Effector memory CD4-positive, alpha-beta T cell (primary cell): ENCODE data around the gene HAUS5.
"Not testable (repeated sequence)": the region's sequence is repeated elsewhere in the genome, so short reads cannot be mapped to it uniquely, and the experiment has no call there.

Source experiments
- DNase-seq, 3 donors: peaks; one replicate each; pipeline ENCODE4 v3.0.0-alpha.2; 2020
- H3K27ac ChIP-seq: 2 replicates; pipeline ENCODE4 v1.7.0; 2013; ENCODE audit warnings: mild to moderate bottlenecking, low read length, moderate library complexity; ENCODE audit not compliant: insufficient read depth, poor library complexity, severe bottlenecking
- H3K27me3 ChIP-seq: replicated peaks from 2 replicates; pipeline ENCODE4 v1.7.0; 2013; ENCODE audit warnings: mild to moderate bottlenecking, low read length; ENCODE audit not compliant: insufficient read depth, control insufficient read depth, poor library complexity, severe bottlenecking
- H3K36me3 ChIP-seq: 2 replicates; pipeline ENCODE4 v1.7.0; 2013; ENCODE audit warnings: mild to moderate bottlenecking, low read length, moderate library complexity; ENCODE audit not compliant: control insufficient read depth, insufficient read depth
- H3K4me1 ChIP-seq: 2 replicates; pipeline ENCODE4 v1.7.0; 2013; ENCODE audit warnings: low read length, mild to moderate bottlenecking; ENCODE audit not compliant: control insufficient read depth, insufficient read depth, poor library complexity, severe bottlenecking
- H3K4me3 ChIP-seq: 2 replicates; pipeline ENCODE4 v1.7.0; 2013; ENCODE audit warnings: low read length, low read depth, mild to moderate bottlenecking; ENCODE audit not compliant: insufficient read depth, poor library complexity, severe bottlenecking
- H3K9me3 ChIP-seq: 2 replicates; pipeline ENCODE4 v1.7.0; 2013; ENCODE audit warnings: mild to moderate bottlenecking, low read length, moderate library complexity; ENCODE audit not compliant: control insufficient read depth

HAUS5 gene

DNA sequence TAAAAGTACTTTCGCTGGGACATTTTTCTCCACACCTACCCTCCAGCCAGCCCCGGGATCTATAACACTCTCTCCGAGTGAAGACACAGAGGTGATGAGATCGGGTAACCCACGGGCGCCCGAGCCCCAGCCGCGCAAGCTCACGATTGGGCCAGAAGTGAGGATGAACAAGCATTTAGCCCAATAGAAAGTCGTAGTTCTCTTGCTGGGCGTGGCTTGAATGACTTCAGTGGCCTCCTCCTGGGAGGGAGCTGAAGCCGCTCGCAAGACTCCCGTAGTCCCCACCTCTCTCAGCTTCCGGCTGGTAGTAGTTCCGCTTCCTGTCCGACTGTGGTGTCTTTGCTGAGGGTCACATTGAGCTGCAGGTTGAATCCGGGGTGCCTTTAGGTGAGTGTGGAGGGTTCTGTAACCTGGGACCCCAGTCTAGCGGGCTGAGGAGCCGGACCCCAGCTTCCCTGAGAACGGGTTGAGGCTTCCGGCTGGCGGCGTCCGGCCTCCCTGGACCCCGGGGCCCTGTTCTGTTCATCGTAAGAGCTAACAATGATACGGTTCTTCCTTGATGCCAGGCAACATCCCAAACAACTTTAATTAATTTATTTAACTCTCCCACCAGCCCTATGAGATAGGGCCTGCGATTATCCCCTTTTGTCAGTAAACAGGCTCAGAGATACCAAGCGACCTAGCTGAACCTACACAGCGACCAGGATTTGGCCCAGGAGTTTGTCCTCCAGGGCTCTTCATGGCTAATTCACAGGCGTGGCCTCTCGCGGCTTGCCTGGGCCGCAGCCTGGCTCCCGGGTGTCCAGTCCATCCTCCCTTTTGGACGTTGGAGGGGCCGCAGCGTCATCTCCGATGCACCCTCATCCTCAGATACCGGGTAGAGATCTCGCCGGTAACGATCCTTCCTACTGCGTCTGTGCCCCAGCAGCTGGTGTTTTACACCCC, 35.8 kb downstream of the HAUS5 start, which contains the start of gene COX6B1:
TSS of gene COX6B1 (plus strand) at position 307 of the 945 bp plus-strand sequence. CDS start 2,921 bp downstream, outside the sequence.
- peak; percentile 84 to 91 (median 87) for DNase-seq
- Histone ChIP-seq H3K4me1 (peaks cover 31% of the 10 kb centered on the region), H3K9me3 (no peaks in the 10 kb centered on the region), H3K36me3 (no peaks in the 10 kb centered on the region), H3K4me3 (peak within 1 kb of the TSS; percentile 83), H3K27me3 (no peaks in the 10 kb centered on the region), H3K27ac (peak within 1 kb of the TSS; percentile 78)

DNA sequence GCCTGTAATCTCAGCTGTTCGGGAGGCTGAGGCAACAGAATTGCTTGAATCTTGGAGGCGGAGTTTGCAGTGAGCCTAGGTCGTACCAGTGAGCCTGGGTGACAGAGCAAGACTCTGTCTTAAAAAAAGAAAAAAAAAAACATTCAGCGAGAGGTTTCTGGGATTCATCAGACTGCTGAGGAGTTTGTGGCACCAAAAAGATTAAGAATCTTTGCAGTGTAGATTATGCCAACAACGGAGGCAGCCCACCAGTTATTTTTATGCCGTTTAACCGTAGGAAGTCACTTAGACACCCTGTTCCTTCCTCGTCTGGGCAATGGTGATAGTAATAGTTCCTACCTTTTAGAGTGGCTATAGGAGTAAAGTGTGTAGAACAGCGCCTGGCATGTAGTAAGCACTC, 38.0 kb downstream of the HAUS5 start:
- Histone ChIP-seq H3K9me3 (no peaks in the 10 kb centered on the region), H3K4me3 (no peak overlapping the region), H3K4me1 (peaks cover 17% of the 10 kb centered on the region), H3K36me3 (peaks cover 13% of the 10 kb centered on the region), H3K27me3 (no peaks in the 10 kb centered on the region), H3K27ac (no peak overlapping the region)
- DNase-seq: no peak

DNA sequence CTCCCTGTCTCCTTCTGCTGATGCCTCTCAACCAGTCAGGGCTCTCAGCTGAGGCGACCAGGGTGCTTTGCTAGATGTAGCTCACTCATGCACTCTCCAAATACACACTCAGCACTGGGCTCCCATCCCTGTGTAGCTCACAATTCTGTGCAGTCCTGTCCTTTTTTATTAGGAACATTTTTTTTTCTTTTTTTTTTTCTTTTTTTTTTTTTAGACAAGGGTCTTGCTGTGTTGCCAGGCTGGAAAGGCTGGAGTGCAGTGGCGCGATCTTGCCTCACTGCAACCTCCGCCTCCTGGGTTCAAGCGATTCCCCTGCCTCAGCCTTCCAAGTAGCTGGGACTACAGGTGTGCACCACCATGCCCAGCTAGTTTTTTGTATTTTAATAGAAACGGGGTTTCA, 42.3 kb downstream of the HAUS5 start:
- DNase-seq, H3K27ac ChIP-seq, H3K4me3 ChIP-seq, H3K27me3 ChIP-seq, H3K9me3 ChIP-seq, H3K4me1 ChIP-seq: not testable (repeated sequence)
- peaks cover 39% of the 10 kb centered on the region for H3K36me3 ChIP-seq

DNA sequence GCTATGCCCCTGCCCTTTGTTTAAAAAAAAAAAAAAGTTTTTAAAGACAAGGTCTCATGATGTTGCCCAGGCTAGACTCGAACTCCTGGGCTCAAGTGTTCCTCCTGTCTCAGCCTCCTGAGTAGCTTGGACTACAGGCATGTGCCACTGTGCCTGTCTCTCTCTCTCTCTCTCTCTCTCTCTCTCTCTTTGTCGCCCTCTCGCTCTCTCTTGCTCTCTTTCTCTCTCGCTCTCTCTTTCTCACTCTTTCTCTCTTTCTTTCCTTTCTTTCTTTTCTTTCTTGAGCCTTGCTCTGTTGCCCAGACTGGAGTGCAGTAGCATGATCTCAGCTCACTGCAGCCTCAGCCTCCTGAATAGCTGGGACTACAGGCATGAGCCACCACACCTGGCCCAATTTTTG, 43.1 kb downstream of the HAUS5 start:
- Histone ChIP-seq H3K27ac (no peak overlapping the region), H3K9me3 (no peaks in the 10 kb centered on the region), H3K4me1 (no peaks in the 10 kb centered on the region), H3K36me3 (peaks cover 39% of the 10 kb centered on the region), H3K4me3 (no peak overlapping the region), H3K27me3 (no peaks in the 10 kb centered on the region)
- no peak for DNase-seq

DNA sequence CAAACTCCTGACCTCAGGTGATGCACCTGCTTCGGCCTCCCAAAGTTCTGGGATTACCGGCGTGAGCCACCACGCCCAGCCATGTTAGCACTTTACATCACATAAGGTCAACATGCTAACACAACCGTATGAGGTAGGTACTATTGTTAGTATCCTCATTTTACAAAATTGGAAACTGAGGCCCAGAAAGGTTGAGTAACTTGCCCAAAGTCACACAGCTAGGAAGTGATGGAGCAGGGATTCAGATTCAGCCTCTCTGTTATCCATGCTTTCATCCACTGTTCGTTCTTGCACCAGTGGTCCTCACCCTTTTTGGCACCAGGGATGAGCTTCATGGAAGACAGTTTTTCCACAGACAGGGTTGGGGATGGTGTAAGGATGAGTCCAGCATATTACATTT, 44.2 kb downstream of the HAUS5 start:
- H3K4me3 ChIP-seq: no peak overlapping the region
- H3K27me3 ChIP-seq: no peaks in the 10 kb centered on the region
- DNase-seq: no peak
- no peaks in the 10 kb centered on the region for H3K9me3 ChIP-seq
- no peaks in the 10 kb centered on the region for H3K4me1 ChIP-seq
- peaks cover 39% of the 10 kb centered on the region for H3K36me3 ChIP-seq
- no peak overlapping the region for H3K27ac ChIP-seq

DNA sequence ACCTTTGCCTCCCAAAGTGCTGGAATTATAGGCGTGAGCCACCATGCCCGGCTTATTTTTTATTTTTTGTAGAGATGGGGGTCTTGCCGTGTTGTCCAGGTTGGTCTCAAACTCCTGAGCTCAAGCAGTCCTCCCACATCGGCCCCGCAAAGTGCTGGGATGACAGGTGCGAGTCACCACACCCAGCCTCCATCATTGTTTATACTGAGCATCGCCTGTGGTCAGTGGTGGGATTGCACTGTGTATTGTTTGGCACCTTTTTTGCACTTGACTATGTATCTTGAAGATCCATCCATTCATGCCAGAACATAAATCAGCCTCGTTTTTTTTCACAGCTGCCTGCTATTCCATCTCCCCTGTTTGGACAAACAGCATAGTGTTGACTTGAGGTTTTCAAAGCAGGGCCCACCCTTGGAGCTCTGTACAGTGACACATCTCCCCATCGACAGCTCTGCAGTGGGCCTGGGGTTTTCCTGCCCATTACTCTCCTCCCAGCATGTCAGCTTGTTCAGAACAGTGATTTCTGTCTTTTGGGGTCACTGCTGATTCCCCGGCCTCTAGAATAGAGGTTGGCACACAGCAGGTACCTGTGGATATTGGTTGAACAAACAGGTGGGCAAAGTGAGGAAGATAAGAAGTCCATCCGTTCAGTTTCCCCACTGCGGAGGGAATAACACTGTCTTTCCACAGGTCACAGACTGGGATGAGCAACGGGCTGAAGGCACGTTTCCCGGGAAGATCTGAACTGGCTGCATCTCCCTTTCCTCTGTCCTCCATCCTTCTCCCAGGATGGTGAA, 45.6 kb downstream of the HAUS5 start:
- H3K9me3 ChIP-seq: no peaks in the 10 kb centered on the region
- H3K4me3 ChIP-seq: no peak overlapping the region
- H3K36me3 ChIP-seq: peaks cover 39% of the 10 kb centered on the region
- no peaks in the 10 kb centered on the region for H3K4me1 ChIP-seq
- H3K27ac ChIP-seq: no peak overlapping the region
- H3K27me3 ChIP-seq: no peaks in the 10 kb centered on the region
- no peak for DNase-seq

DNA sequence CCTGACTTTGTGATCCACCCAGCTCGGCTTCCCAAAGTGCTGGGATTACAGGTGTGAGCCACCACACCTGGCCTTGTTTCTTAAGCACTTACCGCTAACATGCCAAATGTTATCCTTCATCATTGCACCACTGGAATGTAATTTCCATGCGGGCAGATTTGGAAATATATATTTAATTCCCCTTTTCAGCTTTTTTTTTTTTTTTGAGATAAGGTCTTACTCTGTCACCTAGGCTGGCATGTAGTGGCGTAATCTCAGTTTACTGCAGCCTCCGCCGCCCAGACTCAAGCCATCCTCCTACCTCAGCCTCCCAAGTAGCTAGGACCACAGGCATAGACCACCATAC, 49.4 kb downstream of the HAUS5 start:
- Histone ChIP-seq H3K4me1 (no peaks in the 10 kb centered on the region), H3K36me3 (peaks cover 13% of the 10 kb centered on the region), H3K27ac (no peak overlapping the region), H3K4me3 (no peak overlapping the region), H3K27me3 (no peaks in the 10 kb centered on the region), H3K9me3 (no peaks in the 10 kb centered on the region)
- no peak for DNase-seq

DNA sequence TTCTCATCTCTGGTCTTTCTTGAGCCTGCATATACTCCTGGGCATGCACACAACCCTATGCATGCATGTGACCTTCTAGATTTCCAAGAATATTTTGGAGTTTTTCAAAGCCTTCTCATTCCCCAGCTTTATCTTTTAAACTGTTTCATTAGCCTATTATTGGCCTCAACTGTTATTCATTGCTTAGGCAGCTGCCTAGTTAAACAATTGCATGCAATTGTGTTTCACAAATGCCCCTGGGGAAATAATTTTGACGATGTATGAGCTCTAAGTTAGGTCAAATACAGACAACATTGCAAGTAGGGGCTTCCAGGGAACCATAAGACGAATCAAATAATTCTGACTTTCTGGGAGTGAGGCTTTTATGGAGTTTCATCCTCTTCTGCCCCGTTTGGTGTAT, 51.4 kb downstream of the HAUS5 start:
- no peak overlapping the region for H3K4me3 ChIP-seq
- no peaks in the 10 kb centered on the region for H3K4me1 ChIP-seq
- H3K36me3 ChIP-seq: no peaks in the 10 kb centered on the region
- DNase-seq: no peak
- H3K27me3 ChIP-seq: no peaks in the 10 kb centered on the region
- H3K27ac ChIP-seq: no peak overlapping the region
- H3K9me3 ChIP-seq: no peaks in the 10 kb centered on the region

DNA sequence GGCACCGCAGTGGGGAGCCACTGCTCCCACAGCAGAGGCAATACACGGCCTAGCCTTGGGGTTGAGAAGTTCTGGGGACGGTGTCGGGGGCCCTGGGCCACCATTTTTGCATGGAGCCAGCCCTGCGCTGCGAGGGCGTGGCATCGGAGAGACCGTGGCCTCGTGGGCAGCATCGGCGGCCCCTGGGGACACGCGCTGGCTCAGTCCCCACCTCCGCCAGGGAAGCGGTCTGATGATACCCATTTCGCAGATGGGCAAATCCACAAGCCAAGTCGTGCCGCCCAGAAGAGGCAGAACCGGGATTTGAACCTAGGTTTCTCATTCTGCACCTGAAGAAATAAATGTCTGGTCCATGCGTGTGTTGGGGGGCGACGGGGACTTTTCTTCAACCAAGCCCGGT, 52.6 kb downstream of the HAUS5 start:
- H3K4me3 ChIP-seq: no peak overlapping the region
- no peaks in the 10 kb centered on the region for H3K4me1 ChIP-seq
- no peak for DNase-seq
- no peak overlapping the region for H3K27ac ChIP-seq
- no peaks in the 10 kb centered on the region for H3K36me3 ChIP-seq
- H3K27me3 ChIP-seq: no peaks in the 10 kb centered on the region
- H3K9me3 ChIP-seq: no peaks in the 10 kb centered on the region

DNA sequence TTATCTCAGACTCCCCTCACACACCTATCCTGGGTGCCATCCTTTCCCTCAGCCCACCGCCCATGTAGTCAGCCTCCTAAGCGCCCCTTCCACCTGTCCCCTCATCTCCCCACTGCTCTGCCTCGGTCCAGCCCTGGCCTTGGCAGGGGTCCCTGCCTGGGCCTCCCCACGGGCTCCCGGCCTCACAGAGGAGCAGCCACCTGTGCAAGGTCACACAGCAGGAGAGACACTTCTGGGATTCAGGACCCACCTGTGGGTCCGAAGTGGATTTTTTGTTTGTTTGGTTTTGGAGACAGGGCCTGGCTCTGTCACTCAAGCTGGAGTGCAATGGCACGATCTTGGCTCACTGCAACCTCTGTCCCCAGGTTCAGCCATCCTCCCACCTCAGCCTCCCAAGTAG, 53.1 kb downstream of the HAUS5 start:
- H3K36me3 ChIP-seq: no peaks in the 10 kb centered on the region
- no peaks in the 10 kb centered on the region for H3K4me1 ChIP-seq
- H3K9me3 ChIP-seq: no peaks in the 10 kb centered on the region
- no peaks in the 10 kb centered on the region for H3K27me3 ChIP-seq
- DNase-seq: no peak
- H3K27ac ChIP-seq: no peak overlapping the region
- H3K4me3 ChIP-seq: no peak overlapping the region
